Lung (tissue), 12 donors: ENCODE data around the gene FGGY. TPM values are rescaled to one million over a fixed set of nuclear protein-coding genes. Genes with fewer than 3 reads are reported as not detected.

Experiments used
- ATAC-seq: fragments of 200-7000 bp; cut with Tn5 transposase; one replicate; pipeline ENCODE4 v1.9.1; 2020; ENCODE audit warnings: moderate number of reproducible peaks; ENCODE audit not compliant: insufficient read depth, low FRiP score
- DNase-seq, 3 donors: peaks; one replicate each; pipeline ENCODE4 v3.0.0-alpha.2; 2013 to 2017
- H3K27ac ChIP-seq, 2 donors: one replicate each; pipeline ENCODE4 v1.5.1; 2013; ENCODE audit warnings: mild to moderate bottlenecking in 2 of 2, moderate library complexity in 2 of 2, control low read depth in 1 of 2, inconsistent platforms in 1 of 2, low read depth in 1 of 2, low read length in 1 of 2
- H3K27me3 ChIP-seq, 3 donors: one replicate each; pipeline ENCODE4 v1.5.1; 2013; ENCODE audit warnings: low read length in 2 of 3; ENCODE audit not compliant: control insufficient read depth in 3 of 3, insufficient read depth in 3 of 3
- H3K36me3 ChIP-seq, 4 donors: one replicate each; pipeline ENCODE4 v1.5.1; 2013; ENCODE audit warnings: low read length in 4 of 4, mild to moderate bottlenecking in 1 of 4, moderate library complexity in 1 of 4; ENCODE audit not compliant: control insufficient read depth in 4 of 4, insufficient read depth in 4 of 4
- H3K4me1 ChIP-seq, 5 donors: one replicate each; pipeline ENCODE4 v1.5.1; 2013; ENCODE audit warnings: low read length in 5 of 5, mild to moderate bottlenecking in 2 of 5, moderate library complexity in 1 of 5; ENCODE audit not compliant: control insufficient read depth in 5 of 5, insufficient read depth in 5 of 5
- H3K4me3 ChIP-seq: one replicate; pipeline ENCODE4 v1.5.1; 2013; ENCODE audit warnings: mild to moderate bottlenecking, control low read depth, moderate library complexity
- H3K9ac ChIP-seq, 2 donors: one replicate each; pipeline ENCODE4 v1.5.1; 2013; ENCODE audit warnings: low read length in 2 of 2, control low read depth in 1 of 2; ENCODE audit not compliant: insufficient read depth in 1 of 2
- H3K9me3 ChIP-seq, 4 donors: one replicate each; pipeline ENCODE4 v1.5.1; 2013; ENCODE audit warnings: low read length in 3 of 4, mild to moderate bottlenecking in 1 of 4, moderate library complexity in 1 of 4; ENCODE audit not compliant: control insufficient read depth in 4 of 4, insufficient read depth in 3 of 4
- whole genome bisulfite sequencing, 2 donors: extraction: QIAGEN DNeasy Blood & Tissue Kit; methylation state at CpG; one replicate each; pipeline ENCODE4 v1.1.7; 2013; 5-methylcytosine and 5-hydroxymethylcytosine counted together
- polyA plus RNA-seq, 2 donors: library from polyadenylated mRNA; stranded (reverse); fragments of 200-250 nt; gene quantifications; one replicate each; pipeline ENCODE4 v1.2.1, GENCODE V29; 2013
- total RNA-seq, 2 donors: library from RNA; depleted of rRNA in 1 of 2; stranded (reverse); fragments of >200 nt in 1 of 2; gene quantifications; one replicate each; pipeline ENCODE4 v1.2.1, GENCODE V29; 2014 to 2021
- TF ChIP-seq, protein P1 (sequence below): IDR thresholded peaks from 2 replicates; pipeline ENCODE4 v1.5.1; 2012; ENCODE audit warnings: mild to moderate bottlenecking; ENCODE audit errors: control extremely low read depth, extremely low read depth
- donor health status: control.
- donor health status: control.
- donor health status: Bipolar disorder and iron deficiency.
- donor health status: healthy.
- donor health status: DM: yes; HTN: yes; CAD: no.

FGGY gene
- total and polyA plus RNA-seq, 4 donors = 16.1 to 42.3 (median 18.3) TPM

DNA sequence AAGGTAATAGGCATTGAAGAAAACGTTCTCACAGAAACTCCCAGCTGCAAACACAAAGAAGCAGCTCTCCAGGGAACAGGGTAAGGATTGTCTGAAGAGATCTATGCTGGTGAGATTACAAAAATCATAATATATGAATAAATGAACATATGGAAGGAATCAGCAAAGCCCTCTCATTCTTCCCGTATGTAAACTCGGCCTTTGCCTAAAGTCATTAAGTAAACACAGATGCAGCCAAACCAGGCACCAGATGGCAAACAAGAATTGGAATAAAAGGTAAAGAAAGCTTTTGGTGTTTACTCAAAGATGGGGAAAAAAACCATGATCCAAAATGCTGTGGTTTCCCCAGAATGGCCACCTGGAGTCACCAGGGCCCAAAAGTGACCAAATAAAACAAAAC lies 441.3 kb downstream of the FGGY start:
- ATAC-seq = no peak
- peak in 2 of 3 donors; percentile 59 to 69 for DNase-seq
- Histone ChIP-seq H3K9me3 (peaks cover 0 to 6% (median 0%) of the 10 kb centered on the region in 4 donors), H3K36me3 (no peaks in the 10 kb centered on the region), H3K27ac (no peak overlapping the region), H3K4me1 (peaks cover 1 to 19% (median 8%) of the 10 kb centered on the region in 5 donors), H3K9ac (no peak overlapping the region), H3K27me3 (no peaks in the 10 kb centered on the region), H3K4me3 (no peak overlapping the region)
- TF ChIP-seq, protein P1, sequence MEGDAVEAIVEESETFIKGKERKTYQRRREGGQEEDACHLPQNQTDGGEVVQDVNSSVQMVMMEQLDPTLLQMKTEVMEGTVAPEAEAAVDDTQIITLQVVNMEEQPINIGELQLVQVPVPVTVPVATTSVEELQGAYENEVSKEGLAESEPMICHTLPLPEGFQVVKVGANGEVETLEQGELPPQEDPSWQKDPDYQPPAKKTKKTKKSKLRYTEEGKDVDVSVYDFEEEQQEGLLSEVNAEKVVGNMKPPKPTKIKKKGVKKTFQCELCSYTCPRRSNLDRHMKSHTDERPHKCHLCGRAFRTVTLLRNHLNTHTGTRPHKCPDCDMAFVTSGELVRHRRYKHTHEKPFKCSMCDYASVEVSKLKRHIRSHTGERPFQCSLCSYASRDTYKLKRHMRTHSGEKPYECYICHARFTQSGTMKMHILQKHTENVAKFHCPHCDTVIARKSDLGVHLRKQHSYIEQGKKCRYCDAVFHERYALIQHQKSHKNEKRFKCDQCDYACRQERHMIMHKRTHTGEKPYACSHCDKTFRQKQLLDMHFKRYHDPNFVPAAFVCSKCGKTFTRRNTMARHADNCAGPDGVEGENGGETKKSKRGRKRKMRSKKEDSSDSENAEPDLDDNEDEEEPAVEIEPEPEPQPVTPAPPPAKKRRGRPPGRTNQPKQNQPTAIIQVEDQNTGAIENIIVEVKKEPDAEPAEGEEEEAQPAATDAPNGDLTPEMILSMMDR = no peak
- 79 to 93% methylated on average over 3 of the region's 3 CpGs for WGBS, 2 donors

DNA sequence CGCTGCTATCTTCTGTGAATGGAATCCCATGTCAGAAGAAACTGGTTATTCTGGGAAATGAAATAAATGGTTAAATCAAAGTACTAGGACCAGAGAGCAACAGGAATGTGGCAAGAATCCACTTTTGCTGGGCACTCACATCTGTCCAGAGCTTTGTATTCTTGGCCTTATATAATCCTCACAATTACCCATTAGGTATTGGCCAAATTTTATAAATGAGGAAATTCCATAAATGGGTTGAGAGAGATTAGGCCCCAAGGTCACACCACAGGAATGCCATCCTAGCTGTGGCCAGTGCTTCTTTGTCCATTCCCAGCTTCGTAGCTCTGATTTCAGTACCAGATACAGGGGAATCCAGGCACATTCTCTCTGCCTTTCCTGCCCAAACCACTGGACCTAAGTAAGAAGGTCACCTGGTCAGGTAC lies 441.7 kb downstream of the FGGY start:
- Histone ChIP-seq H3K4me3 (no peak overlapping the region), H3K27ac (no peak overlapping the region), H3K27me3 (no peaks in the 10 kb centered on the region), H3K4me1 (peaks cover 2 to 22% (median 7%) of the 10 kb centered on the region in 5 donors), H3K36me3 (no peaks in the 10 kb centered on the region), H3K9ac (no peak overlapping the region), H3K9me3 (peaks cover 0 to 6% (median 0%) of the 10 kb centered on the region in 4 donors)
- WGBS, 2 donors = 82 to 89% methylated on average over 2 of the region's 2 CpGs
- DNase-seq (no peak), ATAC-seq (no peak)
- TF ChIP-seq, protein P1 = no peak

DNA sequence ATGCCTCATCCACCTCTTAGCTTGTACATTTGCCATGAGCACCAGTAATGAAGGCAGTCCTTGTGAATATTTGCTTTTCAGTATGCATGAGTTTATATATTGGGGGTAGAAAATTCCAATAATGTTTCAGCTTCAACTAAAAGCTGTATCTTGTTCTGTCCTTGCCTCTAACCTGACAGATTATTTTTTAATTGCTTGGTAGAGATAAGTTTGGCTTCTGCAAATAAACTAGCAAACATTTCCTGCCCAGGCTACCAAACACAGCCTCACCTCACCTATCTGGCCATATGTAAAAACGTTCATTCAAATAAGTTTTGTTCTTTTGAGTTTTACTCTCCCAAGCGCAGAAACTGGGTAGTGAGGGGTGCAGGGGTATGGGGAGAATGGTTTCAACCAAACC lies 442.2 kb downstream of the FGGY start:
- Histone ChIP-seq H3K27ac (no peak overlapping the region), H3K27me3 (no peaks in the 10 kb centered on the region), H3K9me3 (peaks cover 0 to 6% (median 0%) of the 10 kb centered on the region in 4 donors), H3K4me3 (no peak overlapping the region), H3K36me3 (no peaks in the 10 kb centered on the region), H3K9ac (no peak overlapping the region), H3K4me1 (peaks cover 2 to 23% (median 5%) of the 10 kb centered on the region in 5 donors)
- ATAC-seq = no peak
- 81 to 82% methylated on average over 2 of the region's 2 CpGs for WGBS, 2 donors
- DNase-seq = no peak
- TF ChIP-seq, protein P1 = no peak

DNA sequence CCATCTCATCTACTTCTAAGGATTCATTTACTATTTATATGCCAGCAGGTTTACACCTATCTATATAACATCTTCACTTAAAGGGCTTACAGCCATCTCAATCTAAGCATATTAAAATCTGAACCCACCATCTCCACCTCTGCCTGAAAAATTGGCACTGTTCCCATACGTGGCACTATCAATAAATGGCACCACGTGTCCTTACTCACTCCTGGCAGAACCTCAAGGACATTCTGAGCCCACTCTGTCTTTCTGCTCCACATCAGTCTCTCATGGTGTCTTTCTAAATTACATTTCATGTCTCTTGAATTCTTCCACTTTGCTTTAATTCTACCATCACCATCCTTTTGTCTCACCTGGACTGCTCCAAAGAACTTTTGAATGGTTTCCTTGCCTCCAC lies 445.6 kb downstream of the FGGY start:
- peak overlapping the region in 1 of 2 donors; percentile 92 for H3K27ac ChIP-seq
- no peaks in the 10 kb centered on the region for H3K36me3 ChIP-seq
- ATAC-seq (no peak), DNase-seq (no peak)
- H3K4me3 ChIP-seq = no peak overlapping the region
- no peaks in the 10 kb centered on the region for H3K27me3 ChIP-seq
- WGBS, 2 donors = 65 to 86% methylated on average over 2 of the region's 2 CpGs
- H3K4me1 ChIP-seq = peaks cover 4 to 23% (median 12%) of the 10 kb centered on the region in 5 donors
- no peaks in the 10 kb centered on the region for H3K9me3 ChIP-seq
- TF ChIP-seq, protein P1 = no peak
- H3K9ac ChIP-seq = no peak overlapping the region
